ENCODE results near the gene PCBD2.

PCBD2 gene

DNA sequence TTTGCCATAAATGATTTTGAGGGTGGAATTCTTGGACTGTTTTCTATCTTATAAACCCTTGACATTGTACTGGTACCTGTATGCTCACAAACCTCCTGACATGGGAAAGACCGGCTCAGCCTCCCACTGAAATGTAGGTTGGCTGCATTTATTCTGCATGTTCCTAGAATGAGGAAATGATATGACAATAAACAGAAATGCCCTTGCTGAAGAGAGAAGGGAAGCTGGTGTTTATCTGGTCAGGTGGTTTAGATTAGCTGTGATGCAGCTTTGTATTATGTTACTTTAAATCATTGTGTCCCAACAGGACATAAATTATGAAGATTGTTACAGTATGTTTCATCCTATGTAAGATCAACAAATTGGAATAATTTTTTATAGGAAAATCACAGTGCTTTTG is 39.7 kb downstream of the PCBD2 start:
- Histone ChIP-seq H3K4me2 (ENCODE audit: low read depth, low read length) (no peak overlapping the region), H3K9ac (ENCODE audit: low read length) (no peak overlapping the region)

GRCh38 chr5:134945041-134945440 is 40.1 kb downstream of the PCBD2 start:
- H3K9me3 ChIP-seq (replicated peaks; ENCODE audit: insufficient read depth, low read length), result no peaks in the 10 kb centered on the region
- no peak overlapping the region for H3K27ac ChIP-seq (ENCODE audit: low read length)
- DNase-seq, result no peak

More for the DNA sequence above, 39.7 kb downstream of the PCBD2 start:
- Histone ChIP-seq H3K9me3 (replicated peaks; ENCODE audit: insufficient read depth, low read length) (no peaks in the 10 kb centered on the region), H3K27me3 (replicated peaks; ENCODE audit: insufficient read depth, low read length) (no peaks in the 10 kb centered on the region), H2AFZ (ENCODE audit: low read length) (no peak overlapping the region), H3K27ac (ENCODE audit: low read length) (no peak overlapping the region), H3K79me2 (ENCODE audit: low read length) (no peaks in the 10 kb centered on the region), H3K9me2 (replicated peaks; ENCODE audit: insufficient read depth, low read length) (no peaks in the 10 kb centered on the region), H3F3A (ENCODE audit: insufficient read depth, low read length) (no peaks in the 10 kb centered on the region), H3K4me3 (ENCODE audit: low read length) (no peak overlapping the region), H3K4me1 (ENCODE audit: low read length) (0 out of 2 replicates have a peak, but pooled peaks cover 4% of the 10 kb centered on the region), H3K36me3 (replicated peaks; ENCODE audit: insufficient read depth, low read length) (no peaks in the 10 kb centered on the region), H4K20me1 (ENCODE audit: insufficient read depth, low read length) (no peaks in the 10 kb centered on the region)
- DNase-seq, result no peak
- TF ChIP-seq, protein P1, sequence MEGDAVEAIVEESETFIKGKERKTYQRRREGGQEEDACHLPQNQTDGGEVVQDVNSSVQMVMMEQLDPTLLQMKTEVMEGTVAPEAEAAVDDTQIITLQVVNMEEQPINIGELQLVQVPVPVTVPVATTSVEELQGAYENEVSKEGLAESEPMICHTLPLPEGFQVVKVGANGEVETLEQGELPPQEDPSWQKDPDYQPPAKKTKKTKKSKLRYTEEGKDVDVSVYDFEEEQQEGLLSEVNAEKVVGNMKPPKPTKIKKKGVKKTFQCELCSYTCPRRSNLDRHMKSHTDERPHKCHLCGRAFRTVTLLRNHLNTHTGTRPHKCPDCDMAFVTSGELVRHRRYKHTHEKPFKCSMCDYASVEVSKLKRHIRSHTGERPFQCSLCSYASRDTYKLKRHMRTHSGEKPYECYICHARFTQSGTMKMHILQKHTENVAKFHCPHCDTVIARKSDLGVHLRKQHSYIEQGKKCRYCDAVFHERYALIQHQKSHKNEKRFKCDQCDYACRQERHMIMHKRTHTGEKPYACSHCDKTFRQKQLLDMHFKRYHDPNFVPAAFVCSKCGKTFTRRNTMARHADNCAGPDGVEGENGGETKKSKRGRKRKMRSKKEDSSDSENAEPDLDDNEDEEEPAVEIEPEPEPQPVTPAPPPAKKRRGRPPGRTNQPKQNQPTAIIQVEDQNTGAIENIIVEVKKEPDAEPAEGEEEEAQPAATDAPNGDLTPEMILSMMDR (IDR thresholded peaks at IDR 0.05; ENCODE audit: low read length), result no peak
- TF ChIP-seq EZH2 (optimal IDR thresholded peaks at IDR 0.05; ENCODE audit: low read depth, low read length) (no peak), EZH2phosphoT487 (IDR thresholded peaks at IDR 0.05; ENCODE audit: low read length) (no peak)

DNA sequence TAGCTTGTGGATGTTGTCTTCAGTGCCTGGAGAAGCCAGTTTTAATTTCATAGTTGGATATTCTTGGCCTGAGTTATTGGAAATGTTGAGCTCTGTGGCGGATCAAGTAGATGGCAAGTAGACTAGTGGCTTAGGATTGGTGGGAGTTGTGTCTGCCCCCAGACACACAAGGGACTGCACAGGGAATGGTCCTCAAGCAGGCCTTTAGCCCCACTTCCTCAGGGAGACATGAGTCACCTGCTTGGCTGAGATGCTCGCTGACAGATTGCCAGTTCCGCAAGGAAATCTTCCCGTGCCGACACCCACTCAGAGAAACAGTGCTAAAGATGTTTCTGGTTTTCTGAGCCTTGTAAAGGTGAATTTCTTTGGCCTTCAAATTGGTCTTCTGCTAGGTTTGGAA is 44.0 kb downstream of the PCBD2 start:
- H3K27ac ChIP-seq (ENCODE audit: low read length), result no peak overlapping the region
- no peaks in the 10 kb centered on the region for H3K4me1 ChIP-seq (ENCODE audit: low read length)
- H3K27me3 ChIP-seq (replicated peaks; ENCODE audit: insufficient read depth, low read length), result no peaks in the 10 kb centered on the region
- H3K9me2 ChIP-seq (replicated peaks; ENCODE audit: insufficient read depth, low read length), result no peaks in the 10 kb centered on the region
- H3K36me3 ChIP-seq (replicated peaks; ENCODE audit: insufficient read depth, low read length), result no peaks in the 10 kb centered on the region
- H3K4me2 ChIP-seq (ENCODE audit: low read depth, low read length), result no peak overlapping the region
- TF ChIP-seq EZH2 (optimal IDR thresholded peaks at IDR 0.05; ENCODE audit: low read depth, low read length) (no peak), EZH2phosphoT487 (IDR thresholded peaks at IDR 0.05; ENCODE audit: low read length) (no peak)
- TF ChIP-seq, protein P1 (IDR thresholded peaks at IDR 0.05; ENCODE audit: low read length), result no peak
- H3K9me3 ChIP-seq (replicated peaks; ENCODE audit: insufficient read depth, low read length), result no peaks in the 10 kb centered on the region
- no peak overlapping the region for H3K4me3 ChIP-seq (ENCODE audit: low read length)
- no peak overlapping the region for H2AFZ ChIP-seq (ENCODE audit: low read length)
- no peaks in the 10 kb centered on the region for H3K79me2 ChIP-seq (ENCODE audit: low read length)
- no peak for DNase-seq
- no peaks in the 10 kb centered on the region for H4K20me1 ChIP-seq (ENCODE audit: insufficient read depth, low read length)
- no peaks in the 10 kb centered on the region for H3F3A ChIP-seq (ENCODE audit: insufficient read depth, low read length)
- no peak overlapping the region for H3K9ac ChIP-seq (ENCODE audit: low read length)

More at GRCh38 chr5:134945041-134945440, 40.1 kb downstream of the PCBD2 start:
- Histone ChIP-seq H3K4me2 (ENCODE audit: low read depth, low read length) (no peak overlapping the region), H3F3A (ENCODE audit: insufficient read depth, low read length) (no peaks in the 10 kb centered on the region), H4K20me1 (ENCODE audit: insufficient read depth, low read length) (no peaks in the 10 kb centered on the region), H3K9ac (ENCODE audit: low read length) (no peak overlapping the region), H2AFZ (ENCODE audit: low read length) (no peak overlapping the region), H3K36me3 (replicated peaks; ENCODE audit: insufficient read depth, low read length) (no peaks in the 10 kb centered on the region), H3K27me3 (replicated peaks; ENCODE audit: insufficient read depth, low read length) (no peaks in the 10 kb centered on the region), H3K79me2 (ENCODE audit: low read length) (no peaks in the 10 kb centered on the region), H3K4me3 (ENCODE audit: low read length) (no peak overlapping the region), H3K4me1 (ENCODE audit: low read length) (0 out of 2 replicates have a peak, but pooled peaks cover under 1% of the 10 kb centered on the region), H3K9me2 (replicated peaks; ENCODE audit: insufficient read depth, low read length) (no peaks in the 10 kb centered on the region)
- TF ChIP-seq EZH2 (optimal IDR thresholded peaks at IDR 0.05; ENCODE audit: low read depth, low read length) (no peak), EZH2phosphoT487 (IDR thresholded peaks at IDR 0.05; ENCODE audit: low read length) (no peak)
- TF ChIP-seq, protein P1 (IDR thresholded peaks at IDR 0.05; ENCODE audit: low read length), result no peak
